ENCODE data around the gene DNMT3A. TPM values are rescaled to one million over a fixed set of nuclear protein-coding genes. Genes with fewer than 3 reads are reported as not detected.

Gene DNMT3A
- total and polyA plus RNA-seq, 2 of the 8 experiments (the other 6 are each of a cell fraction or from before 2014, with no cell fraction given) = 33.6 to 178 TPM

- POLR2A ChIA-PET (ENCODE audit: partially characterized antibody) = interaction anchor here (0.6 kb wide), 1 partner anchor 14 kb away, joined by 3 read pairs; no protein-coding TSS in a partner anchor
- Histone ChIP-seq H3K4me1 (replicated peaks in 1 of 4; ENCODE audit: control insufficient read depth in 3 of 4, insufficient read depth in 4 of 4, low read length in 3 of 4) (peaks cover 0 to 10% (median 6%) of the 10 kb centered on the region in 4 experiments; a peak in 5 of 7 replicates), H2BK120ac (replicated peaks; ENCODE audit: low read depth, low read length) (no peak overlapping the region), H3K79me1 (ENCODE audit: low read depth, low read length) (no peaks in the 10 kb centered on the region; the same call in 1 of the 2 replicates), H4K8ac (ENCODE audit: extremely low read depth, insufficient read depth, low read length) (no peak overlapping the region), H4K5ac (ENCODE audit: insufficient read length, low read depth, low read length) (no peak overlapping the region), H2AFZ (ENCODE audit: low read length) (no peak overlapping the region), H2AK5ac (ENCODE audit: low read depth, low read length) (no peak overlapping the region), H2BK20ac (ENCODE audit: low read length) (no peak overlapping the region), H3K27ac (ENCODE audit: low read depth, low read length) (no peak overlapping the region), H3K79me2 (ENCODE audit: control insufficient read depth in 1 of 2, insufficient read depth in 2 of 2, low read length in 2 of 2) (no peaks in the 10 kb centered on the region), H3K4me2 (ENCODE audit: insufficient read depth in 1 of 2, low read depth in 2 of 2, low read length in 2 of 2) (no peak overlapping the region), H3K27me3 (replicated peaks in 1 of 4; ENCODE audit: control insufficient read depth in 3 of 4, extremely low read depth in 1 of 4, insufficient read depth in 3 of 4, low read length in 3 of 4) (no peaks in the 10 kb centered on the region), H2BK5ac (ENCODE audit: low read depth, low read length) (no peak overlapping the region), H3K4ac (replicated peaks; ENCODE audit: insufficient read length, low read depth, low read length) (no peak overlapping the region), H3K9ac (replicated peaks in 1 of 4; ENCODE audit: extremely low read depth in 1 of 4, low read depth in 3 of 4, low read length in 3 of 4) (no peak overlapping the region), H2BK12ac (ENCODE audit: low read depth, low read length) (no peak overlapping the region), H3K36me3 (ENCODE audit: control insufficient read depth in 2 of 4, insufficient read depth in 4 of 4, low read length in 3 of 4) (no peaks in the 10 kb centered on the region), H3K56ac (replicated peaks; ENCODE audit: insufficient read length, low read depth, low read length) (no peak overlapping the region), H3K9me3 (ENCODE audit: insufficient read depth in 2 of 2, low read depth in 1 of 2, low read length in 1 of 2) (no peaks in the 10 kb centered on the region), H3K4me3 (ENCODE audit: extremely low read depth in 1 of 4, insufficient read depth in 2 of 4, low read depth in 3 of 4, low read length in 4 of 4) (no peak overlapping the region), H2BK15ac (ENCODE audit: low read length) (no peak overlapping the region), H3K14ac (ENCODE audit: insufficient read length) (no peak overlapping the region), H4K20me1 (replicated peaks in 1 of 2; ENCODE audit: control insufficient read depth in 1 of 2, insufficient read depth in 2 of 2, low read length in 2 of 2) (no peaks in the 10 kb centered on the region), H3K18ac (ENCODE audit: extremely low read depth, low read length) (no peak overlapping the region), H3K23ac (ENCODE audit: insufficient read length) (no peak overlapping the region), H3K23me2 (ENCODE audit: low read depth, low read length) (no peaks in the 10 kb centered on the region), H4K91ac (replicated peaks; ENCODE audit: insufficient read length, low read length) (no peak overlapping the region)
- no peak for DNase-seq (ENCODE audit: low read depth in 1 of 2, low spot score in 2 of 2)
- CTCF ChIA-PET (ENCODE audit: partially characterized antibody) = interaction anchor here (0.6 to 4.7 kb wide), 11 partner anchors 9 to 592 kb away, joined by 3 to 24 read pairs (median 6); no protein-coding TSS in a partner anchor
- no peak for TF ChIP-seq SP4 (IDR thresholded peaks at IDR 0.05; ENCODE audit: low read length)
- TF ChIP-seq YY1 (IDR thresholded peaks at IDR 0.05; ENCODE audit: low read depth, low read length) = no peak
- TF ChIP-seq ATF2 (IDR thresholded peaks at IDR 0.05; ENCODE audit: low read length) = no peak
- no peak for TF ChIP-seq RNF2 (IDR thresholded peaks at IDR 0.05; ENCODE audit: borderline replicate concordance, low read depth, low read length, missing control alignments, poor library complexity, severe bottlenecking)
- TF ChIP-seq SIRT6 (IDR thresholded peaks at IDR 0.05; ENCODE audit: low read length) = no peak
- whole genome bisulfite sequencing, 2 experiments (ENCODE audit: extremely low coverage in 1 of 2, insufficient coverage in 1 of 2, insufficient read length in 1 of 2, insufficient replicate concordance in 2 of 2, low coverage in 1 of 2, low lambda C conversion rate in 2 of 2, missing lambda C conversion rate in 1 of 2) = 91% methylated on average over 6 of the region's 7 CpGs; no CpG with 5 or more reads in 1 of the 2 experiments
- FAIRE-seq = no peak
Measured at GRCh38 chr2:25293145-25293544, 48.6 kb downstream of the DNMT3A start.
